ENCODE results near the gene XYLT1.

The XYLT1 gene

DNA sequence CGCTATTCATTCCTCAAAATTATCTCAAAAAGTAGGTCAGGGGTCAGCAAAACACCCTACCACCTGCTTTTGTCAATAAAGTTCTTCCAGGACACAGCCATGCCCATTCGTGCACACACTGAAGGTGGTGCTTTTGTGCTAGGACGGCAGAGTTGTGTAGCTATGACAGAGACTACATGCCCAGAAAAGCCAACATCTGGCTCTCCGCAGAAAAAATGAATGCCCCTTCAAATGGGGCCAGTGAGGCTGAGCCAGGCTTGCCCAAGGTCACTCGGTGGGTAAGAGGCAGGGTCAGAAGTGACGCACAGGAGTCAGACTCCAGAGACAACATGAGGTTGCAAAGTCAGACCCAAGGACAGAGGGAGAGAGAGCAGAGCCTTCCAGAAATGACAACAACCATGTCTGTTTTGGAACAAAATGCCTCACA is 200.1 kb downstream of the XYLT1 start:
- TF ChIP-seq CTCF (IDR thresholded peaks at IDR 0.05) (no peak), ZFX (IDR thresholded peaks at IDR 0.05; ENCODE audit: borderline replicate concordance) (no peak)
- H3K27ac ChIP-seq = no peak overlapping the region

DNA sequence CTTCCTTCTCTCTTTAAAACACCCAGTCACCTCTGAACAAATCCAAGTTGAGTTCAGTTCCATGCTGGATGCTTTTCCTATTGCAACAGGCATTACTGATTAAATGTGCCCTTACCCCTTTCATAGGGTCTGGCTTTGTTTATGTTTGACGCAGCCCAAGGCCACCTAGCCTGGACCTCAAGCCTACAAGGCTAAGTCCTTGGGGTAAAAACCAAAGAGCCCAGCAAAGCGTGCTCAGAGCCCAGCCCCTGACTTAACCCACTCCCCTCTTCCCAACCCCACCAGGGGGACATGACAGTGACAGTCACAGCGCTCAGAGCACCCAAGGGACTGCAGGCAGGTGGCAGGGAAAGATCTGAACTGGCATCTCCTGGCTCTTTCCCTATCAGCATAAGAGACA is 200.6 kb downstream of the XYLT1 start:
- TF ChIP-seq ZFX (IDR thresholded peaks at IDR 0.05; ENCODE audit: borderline replicate concordance) (no peak), CTCF (IDR thresholded peaks at IDR 0.05) (no peak)
- H3K27ac ChIP-seq = no peak overlapping the region

DNA sequence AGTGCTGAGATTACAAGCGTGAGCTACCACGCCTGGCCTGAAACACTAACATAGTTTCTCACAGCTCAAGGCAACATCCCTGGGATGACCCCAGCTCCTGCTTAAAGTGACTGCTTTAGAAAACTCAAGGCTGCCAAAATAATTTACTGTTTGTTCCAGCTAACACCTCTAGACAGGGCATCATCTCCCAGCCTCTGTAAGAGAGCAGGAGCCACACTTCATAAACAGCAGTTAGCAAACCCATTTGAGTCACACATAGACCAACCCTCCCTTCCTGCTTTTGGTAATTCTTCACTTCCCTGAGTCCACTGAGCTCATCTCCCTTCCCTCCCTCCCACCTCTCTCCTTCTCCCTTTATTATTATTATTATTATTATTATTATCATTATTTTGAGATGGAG is 201.3 kb downstream of the XYLT1 start:
- TF ChIP-seq ZFX (IDR thresholded peaks at IDR 0.05; ENCODE audit: borderline replicate concordance) = no peak
- no peak for TF ChIP-seq CTCF (IDR thresholded peaks at IDR 0.05)
- no peak overlapping the region for H3K27ac ChIP-seq

DNA sequence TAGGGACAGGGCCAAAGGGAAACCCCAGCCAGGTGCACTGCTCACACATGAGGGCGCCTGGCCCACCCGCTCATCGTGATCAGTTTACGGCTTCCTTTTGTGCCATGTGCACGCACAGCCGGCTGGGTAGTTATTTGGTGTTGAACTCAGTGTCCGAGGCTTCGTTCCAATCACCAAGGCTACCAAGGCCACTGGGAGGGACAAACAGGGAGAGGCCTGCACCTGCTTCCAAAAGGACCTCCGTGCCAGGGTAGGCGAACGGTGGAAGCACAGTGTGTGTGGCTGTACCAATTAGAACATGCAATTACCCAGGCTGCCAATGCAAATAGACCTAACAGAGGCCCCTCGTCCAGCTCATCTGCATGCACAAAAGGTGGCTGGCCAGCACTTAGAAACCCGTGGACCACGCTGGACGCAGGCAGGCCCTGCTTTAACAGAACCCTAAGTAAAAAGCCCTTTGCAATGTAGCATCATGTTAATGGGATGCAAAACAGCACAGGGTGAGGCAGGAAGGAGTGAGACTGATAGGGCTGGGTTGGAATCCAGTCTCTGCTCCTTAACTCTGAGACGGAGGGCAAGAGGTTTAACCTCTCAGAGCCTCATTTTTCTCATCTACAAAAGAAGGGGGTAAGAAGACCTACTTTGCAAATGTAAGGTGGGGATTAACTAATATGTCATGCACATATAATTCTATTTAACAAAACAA is 204.0 kb downstream of the XYLT1 start:
- TF ChIP-seq CTCF (IDR thresholded peaks at IDR 0.05) = no peak
- no peak for TF ChIP-seq ZFX (IDR thresholded peaks at IDR 0.05; ENCODE audit: borderline replicate concordance)
- H3K27ac ChIP-seq = no peak overlapping the region

GRCh38 chr16:17265154-17265553 is 205.6 kb downstream of the XYLT1 start:
- no peak overlapping the region for H3K27ac ChIP-seq
- TF ChIP-seq CTCF (IDR thresholded peaks at IDR 0.05) (no peak), ZFX (IDR thresholded peaks at IDR 0.05; ENCODE audit: borderline replicate concordance) (no peak)

DNA sequence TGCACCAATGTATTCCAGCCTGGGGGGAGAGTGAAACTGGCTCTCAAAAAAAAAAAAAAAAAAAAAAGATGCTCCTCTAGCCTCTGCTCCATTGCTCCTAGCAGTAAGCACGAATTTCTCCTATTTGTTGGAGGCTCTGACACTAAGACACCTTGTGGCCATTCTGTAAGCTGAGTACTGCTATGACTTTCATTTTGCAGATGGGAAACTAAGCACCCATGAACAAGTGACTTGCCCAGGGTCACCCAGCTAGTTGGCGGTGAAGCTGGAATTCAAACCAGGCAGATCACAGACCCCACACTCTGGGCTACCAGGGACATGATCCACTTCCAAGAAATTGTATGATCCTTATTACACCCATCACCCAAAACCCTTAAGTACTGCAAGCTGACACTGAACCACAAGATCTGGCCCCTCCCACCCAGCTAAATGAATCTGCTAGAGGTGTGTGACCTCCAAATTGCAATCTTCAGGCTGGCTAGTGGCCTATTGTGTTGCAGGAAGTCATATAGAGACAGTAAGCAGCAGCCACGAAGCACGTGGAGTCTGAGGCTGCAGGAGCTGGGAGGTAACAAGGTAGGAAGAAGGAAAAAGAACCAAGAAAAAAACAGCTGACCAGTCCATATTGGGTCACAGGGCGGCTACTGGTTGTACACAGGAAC is 209.4 kb downstream of the XYLT1 start:
- H3K27ac ChIP-seq = no peak overlapping the region
- TF ChIP-seq ZFX (IDR thresholded peaks at IDR 0.05; ENCODE audit: borderline replicate concordance) (no peak), CTCF (IDR thresholded peaks at IDR 0.05) (no peak)

DNA sequence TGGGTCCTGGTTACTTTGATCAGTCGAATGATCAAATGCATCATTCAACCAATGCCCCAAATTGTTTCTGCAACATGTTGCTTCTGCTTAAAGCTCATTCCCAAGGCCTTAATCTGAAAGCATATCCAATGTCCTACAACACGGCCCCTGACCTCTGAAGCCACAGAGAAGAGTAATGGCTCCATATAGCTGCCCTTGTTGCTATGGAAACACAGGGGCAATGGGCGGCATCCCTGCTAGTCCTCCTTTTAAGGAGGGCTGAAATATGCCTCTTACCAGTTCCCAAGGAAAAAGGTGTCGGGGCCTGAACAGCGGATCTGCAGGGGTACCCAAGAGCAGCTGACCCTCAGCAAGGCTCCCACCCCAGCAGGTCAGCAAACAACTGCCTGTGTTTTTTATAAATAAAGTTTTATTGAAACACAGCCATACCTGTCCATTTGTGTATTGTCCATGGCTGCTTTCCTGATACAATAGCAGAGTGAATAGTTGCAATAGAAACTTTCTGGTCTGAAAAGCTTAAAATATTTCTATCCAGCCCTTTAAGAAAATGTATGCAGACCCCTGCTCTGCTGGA is 210.4 kb downstream of the XYLT1 start:
- H3K27ac ChIP-seq = no peak overlapping the region
- TF ChIP-seq ZFX (IDR thresholded peaks at IDR 0.05; ENCODE audit: borderline replicate concordance) = no peak
- TF ChIP-seq CTCF (IDR thresholded peaks at IDR 0.05) = no peak
